Stimulated activated CD4-positive, alpha-beta T cell treated with anti-CD3 and anti-CD28 coated beads, Interleukin-15, amount 100 ng/mL, for 1 hour (primary cell): Measurements from ENCODE around the gene ZBTB49.

ENCODE experiments used
- DNase-seq, 2 donors: peaks; one replicate each; pipeline ENCODE4 v3.0.0-alpha.2; 2020; ENCODE audit warnings: low read depth in 1 of 2, low spot score in 1 of 2

ZBTB49 gene

DNA sequence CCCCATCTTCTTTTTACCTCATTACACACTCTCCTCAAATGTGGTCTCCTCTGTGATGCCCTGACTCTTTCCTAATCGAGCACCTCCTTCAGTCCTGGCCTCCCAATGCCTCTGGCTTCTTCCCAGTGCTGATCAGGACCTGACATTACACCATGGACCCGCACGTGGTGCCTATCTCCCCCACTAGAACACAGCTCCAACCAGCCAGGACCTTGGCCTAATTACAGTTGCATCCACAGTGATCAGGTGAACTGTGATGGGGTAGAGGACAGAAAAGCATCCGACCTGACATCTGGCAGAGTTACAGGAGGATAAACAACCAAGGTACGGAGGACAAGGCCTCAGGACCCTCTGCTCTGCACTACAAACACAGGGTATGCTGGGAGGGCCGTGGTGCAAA, 12.5 kb upstream of the ZBTB49 start:
- no peak for DNase-seq

DNA sequence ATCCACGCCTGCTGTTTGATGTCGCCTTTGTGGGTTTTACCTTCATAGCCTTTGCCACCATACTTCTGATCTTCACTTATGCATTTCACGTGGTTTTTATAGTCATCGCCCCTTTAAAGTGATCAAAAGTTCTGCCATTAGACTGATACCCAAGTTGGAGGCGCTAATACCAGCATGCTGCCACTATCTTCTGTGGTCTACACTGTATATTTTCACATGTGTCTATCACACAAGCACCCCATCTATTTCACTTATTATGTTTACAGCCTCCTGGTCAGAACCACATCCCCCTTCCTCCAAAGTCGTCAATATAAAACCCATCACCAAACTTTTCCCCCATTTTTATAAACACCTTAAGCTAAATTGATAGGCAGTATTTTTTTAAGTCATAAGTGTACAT, 8.3 kb upstream of the ZBTB49 start:
- DNase-seq, result no peak

DNA sequence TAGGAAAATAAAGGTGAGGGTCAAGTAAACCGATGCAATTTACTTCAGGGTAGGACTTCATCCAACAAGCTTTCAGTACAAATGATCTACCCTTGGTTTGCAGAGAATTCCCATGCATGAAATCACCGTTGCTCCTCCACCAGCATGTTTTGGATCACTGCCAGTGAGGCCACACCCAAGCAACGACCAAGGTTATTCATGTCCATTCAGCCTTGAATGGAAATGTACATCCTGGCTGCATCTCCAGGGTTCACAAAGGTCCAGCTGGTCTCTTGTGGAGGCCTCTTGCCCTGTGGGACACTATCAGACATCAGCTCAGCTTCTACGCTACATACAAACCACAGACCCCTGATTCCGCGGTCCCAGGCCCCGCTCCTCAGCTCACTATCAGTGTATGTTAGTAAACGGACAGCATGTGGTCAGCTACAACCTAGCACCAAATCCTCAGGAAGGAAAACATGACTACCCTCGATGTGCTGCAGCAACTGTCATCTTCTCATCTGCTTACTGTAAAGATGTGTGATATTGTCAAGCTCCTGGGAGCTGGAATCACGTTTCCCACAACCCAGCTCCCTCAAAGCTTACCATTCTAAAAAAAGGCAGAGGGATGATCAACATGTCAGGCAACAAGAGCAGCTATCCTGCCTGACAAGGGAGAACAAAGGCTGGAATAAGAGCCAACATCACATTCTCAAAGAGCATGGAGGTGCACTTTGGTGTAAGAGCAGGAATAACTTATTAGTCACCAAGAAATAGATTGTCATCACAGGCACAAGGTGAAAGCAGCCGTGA, 5.0 kb upstream of the ZBTB49 start:
- no peak for DNase-seq

DNA sequence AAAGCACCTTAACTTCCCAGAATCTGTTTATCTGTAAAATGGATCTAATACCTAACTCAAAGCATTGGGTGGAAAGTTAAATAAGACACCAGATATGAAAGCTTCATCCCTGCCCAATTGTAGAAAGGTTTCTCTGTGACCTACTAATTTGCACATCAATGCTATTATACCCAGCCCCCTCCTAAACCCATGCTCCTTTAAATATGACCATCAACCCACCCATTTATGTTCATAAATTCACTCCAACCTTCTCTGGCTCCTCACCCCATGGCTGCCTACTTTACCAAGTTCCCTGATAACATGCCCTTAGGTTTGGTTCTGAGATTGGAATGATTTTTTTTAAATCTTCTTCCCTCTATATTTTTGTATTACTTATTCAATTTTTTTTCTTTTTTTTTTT, 2.0 kb upstream of the ZBTB49 start:
- no peak for DNase-seq

DNA sequence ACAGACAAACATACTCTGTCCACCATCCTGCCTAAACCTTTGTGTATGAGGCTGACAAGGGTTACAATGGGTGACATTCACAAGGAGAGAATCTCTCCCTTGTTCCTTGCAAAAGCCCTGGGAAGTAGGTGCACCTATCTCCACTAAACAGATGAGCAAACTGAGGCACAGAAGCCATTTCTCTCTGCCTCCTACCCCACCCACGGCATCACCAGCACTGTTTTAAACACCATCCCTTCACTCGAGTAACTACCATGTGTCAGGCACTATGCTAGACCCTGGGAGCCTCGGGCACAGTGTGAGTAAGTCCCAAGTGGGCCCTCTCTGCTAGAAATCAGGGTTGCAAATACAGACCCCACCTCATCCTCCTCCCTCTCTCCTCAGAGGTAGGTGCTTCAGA, 996 bp upstream of the ZBTB49 start:
- no peak for DNase-seq

DNA sequence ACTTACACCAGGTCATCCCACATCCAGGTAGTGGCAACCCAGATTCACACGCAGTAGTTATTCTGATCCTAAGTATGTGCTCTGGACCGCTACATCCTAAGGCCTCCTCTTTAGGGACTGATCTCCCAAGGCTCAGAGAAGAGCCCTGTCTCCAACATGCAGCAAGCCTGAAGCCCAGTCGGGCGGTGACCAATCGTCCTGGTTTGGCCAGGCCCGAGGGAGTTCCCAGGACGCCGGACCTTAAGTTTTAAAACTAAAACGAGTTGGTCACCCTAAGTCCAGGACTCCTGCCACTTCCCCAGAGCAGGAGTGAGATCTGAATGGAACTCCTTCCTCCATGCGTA, 482 bp upstream of the ZBTB49 start:
- no peak for DNase-seq

DNA sequence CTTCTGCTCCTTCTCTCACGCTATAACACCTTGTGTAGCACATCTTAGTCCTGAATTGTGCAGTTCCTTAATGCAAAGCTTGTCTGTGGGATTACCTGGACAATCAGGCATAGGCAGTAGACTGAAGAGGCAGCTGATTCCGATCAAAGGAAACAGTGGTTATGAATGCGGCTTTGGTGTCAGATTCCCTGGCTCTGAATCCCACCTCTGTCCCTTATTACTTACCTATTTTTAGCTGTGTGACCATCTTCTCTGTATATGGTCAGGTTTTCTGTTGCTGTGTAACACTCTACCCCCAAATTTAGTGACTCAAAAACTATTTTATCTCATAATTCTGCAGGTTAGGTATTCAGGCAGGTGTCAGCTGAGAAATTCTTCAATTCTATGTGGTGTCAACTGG, 3.2 kb downstream of the ZBTB49 start:
- DNase-seq, result no peak

DNA sequence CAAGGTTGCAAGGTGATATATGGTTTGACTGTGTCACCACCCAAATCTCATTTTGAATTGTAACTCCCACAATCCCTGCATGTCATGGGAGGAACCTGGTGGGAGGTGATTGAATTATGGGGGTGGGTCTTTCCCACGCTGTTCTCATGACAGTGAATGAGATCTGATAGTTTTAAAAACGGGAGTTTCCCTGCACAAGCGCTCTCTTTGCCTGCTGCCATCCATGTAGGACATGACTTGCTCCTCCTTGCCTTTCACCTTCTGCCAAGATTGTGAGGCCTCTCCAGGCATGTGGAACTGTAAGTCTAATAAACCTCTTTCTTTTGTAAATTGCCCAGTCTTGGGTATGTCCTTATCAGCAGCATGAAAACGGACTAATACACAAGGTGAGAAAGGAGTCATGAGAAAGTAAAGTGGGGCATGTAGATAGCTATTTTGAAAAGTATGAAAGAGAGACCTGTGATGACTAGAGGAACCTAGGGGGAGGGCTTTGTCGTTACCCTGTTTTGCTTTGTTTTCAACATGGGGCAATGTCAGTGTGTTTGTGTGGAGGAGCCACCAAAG, 6.3 kb downstream of the ZBTB49 start:
- DNase-seq, result no peak

DNA sequence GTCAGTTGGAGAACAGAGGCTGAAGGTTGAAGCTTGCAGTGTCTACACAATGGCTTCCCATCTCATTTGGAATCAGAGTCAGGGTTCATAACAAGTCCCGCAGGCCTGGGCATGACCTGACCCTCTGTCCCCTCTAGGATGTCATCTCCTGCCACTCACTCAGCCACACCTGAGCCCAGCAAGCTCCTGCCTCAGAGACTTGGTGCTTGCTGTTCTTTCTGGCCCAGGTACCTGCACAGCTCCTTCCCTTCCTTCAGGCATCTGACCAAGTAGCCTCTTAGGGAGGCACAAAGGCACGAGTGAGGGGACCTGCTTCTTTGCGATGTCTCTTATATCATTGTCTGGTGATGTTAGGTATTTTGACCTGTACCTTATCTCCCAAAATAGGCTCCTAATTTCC, 9.0 kb downstream of the ZBTB49 start:
- no peak for DNase-seq

DNA sequence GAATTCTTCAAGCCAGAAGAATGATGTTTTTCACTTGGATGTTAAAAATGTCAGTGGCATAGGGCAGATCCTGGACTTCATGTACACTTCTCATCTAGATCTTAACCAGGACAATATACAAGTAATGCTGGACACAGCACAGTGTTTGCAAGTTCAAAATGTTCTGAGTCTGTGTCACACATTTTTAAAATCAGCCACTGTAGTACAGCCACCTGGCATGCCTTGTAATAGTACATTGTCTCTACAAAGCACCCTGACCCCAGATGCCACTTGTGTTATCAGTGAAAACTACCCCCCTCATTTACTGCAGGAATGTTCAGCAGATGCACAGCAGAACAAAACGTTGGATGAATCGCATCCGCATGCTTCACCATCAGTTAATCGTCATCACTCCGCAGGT, 11.9 kb downstream of the ZBTB49 start:
- no peak for DNase-seq

DNA sequence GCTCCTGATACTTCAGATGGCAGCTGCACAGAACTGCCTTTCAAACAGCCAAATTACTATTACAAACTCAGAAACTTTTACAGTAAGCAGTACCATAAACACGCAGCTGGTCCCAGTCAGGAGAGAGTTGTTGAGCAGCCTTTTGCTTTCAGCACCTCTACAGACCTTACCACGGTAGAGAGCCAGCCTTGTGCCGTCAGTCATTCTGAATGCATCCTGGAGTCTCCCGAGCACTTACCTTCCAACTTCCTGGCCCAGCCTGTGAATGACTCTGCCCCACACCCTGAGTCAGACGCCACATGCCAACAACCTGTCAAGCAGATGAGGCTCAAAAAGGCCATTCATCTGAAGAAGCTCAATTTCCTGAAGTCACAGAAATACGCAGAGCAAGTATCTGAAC, 12.4 kb downstream of the ZBTB49 start:
- no peak for DNase-seq

DNA sequence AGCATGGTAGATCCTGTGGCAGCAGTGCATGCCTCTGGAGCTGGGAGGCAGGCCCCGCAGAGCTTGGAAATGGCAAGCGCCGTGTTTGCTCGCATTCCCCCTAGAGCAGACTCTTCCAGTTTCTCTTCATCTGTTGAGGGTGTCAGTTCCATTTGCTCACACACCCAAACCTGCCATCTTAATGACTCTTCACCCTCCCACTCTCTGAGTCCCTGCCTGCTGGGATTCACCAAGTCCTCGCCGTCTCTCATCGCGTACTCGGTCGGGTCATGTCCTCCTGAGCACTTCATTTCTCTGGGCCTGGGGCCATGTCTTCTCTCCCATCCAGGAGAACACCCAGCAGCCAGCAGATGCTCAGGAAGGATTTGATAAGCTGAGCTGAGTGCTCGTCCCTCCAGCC, 16.9 kb downstream of the ZBTB49 start:
- no peak for DNase-seq

DNA sequence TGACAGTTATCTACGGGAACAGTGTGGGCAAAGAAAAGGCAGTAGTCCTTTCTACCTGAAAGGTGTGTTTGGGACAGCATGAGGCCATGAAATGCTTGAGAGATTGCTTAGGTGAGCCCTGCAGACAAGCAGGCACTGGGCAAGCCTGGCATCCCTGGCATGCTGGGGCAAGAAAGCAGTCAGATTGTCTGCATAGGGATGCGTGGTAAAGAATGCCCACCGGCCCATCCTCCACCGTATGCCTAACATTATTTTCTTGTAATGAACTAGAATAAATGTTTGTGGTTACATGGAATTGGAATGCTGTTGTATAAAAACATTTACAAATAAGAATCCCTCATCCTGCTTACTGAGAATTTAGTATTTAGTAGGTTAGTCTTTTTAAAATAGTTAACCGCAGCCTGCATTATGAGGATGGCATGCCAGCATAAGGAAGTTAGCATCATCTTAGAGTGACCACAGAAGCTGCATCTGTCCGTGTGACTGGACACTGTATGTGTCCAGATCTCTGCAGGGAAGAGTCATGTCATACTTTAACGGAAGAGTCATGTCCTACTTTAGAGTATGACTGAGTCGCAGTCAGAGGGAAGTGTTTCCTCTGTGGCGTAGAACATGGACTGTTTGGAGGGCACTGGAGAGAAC, 18.9 kb downstream of the ZBTB49 start:
- no peak for DNase-seq

DNA sequence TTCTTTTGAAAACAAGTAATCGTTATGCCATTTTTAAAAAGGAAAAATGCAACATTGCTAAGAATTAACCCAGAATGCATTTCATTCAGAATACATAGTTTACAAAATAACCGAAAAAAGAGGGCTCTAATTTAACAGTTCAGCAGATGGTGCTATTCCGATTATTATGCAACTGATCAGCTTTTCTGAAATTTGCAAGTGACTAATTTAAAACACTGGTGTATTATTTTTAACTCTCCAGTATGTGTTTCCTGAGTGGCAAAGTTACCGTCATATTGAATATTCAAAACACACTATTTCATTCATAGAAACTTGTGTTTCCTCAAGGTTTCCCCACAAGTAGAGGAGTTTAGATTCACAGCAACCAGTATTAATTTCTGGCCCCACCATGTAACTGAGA, 21.1 kb downstream of the ZBTB49 start:
- no peak for DNase-seq

DNA sequence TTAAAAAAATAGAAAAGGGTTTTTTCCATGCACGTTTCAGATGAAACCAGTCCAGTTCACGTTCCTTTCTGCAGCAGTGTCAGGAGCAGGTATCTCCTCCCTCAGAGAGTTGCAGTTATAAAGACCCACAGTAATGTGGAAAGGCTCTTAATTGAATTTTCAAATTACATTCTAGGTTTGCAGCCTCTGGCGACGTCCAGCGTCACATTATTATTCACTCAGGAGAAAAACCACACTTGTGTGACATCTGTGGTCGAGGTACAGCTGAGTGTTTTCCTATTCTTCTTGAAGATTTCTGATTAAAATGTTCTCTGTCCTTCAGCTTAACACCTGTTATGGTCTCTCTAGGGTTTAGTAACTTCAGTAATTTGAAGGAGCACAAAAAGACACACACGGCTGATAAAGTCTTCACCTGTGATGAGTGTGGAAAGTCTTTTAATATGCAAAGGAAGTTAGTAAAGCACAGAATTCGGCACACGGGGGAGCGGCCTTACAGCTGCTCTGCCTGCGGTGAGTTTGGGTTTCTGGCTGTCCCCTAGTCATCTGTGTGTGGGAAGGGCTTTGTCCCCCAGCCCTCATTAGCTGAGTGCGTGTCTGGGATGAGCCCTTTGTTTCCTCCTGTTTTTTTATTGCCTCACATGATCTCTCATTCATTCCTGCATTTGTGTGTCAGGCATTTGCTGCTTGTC, 25.6 kb downstream of the ZBTB49 start:
- DNase-seq, result no peak

DNA sequence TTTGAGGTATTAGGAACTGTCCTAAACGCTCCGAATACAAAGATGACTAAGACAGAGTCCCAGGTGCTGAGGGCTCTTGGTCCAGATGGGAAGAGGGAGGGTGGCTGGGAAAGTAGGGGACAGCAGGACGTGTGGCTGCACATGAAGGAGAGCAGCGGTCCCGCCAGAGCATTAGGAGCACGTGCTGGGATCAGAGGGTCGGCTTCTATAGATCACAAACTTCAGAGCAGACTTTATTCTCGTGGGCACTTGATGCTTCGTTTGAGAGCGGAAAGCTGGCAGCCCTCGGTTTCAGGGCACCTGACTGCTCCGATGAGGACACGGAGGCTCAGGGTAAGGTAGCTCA, 26.1 kb downstream of the ZBTB49 start:
- DNase-seq, result no peak

DNA sequence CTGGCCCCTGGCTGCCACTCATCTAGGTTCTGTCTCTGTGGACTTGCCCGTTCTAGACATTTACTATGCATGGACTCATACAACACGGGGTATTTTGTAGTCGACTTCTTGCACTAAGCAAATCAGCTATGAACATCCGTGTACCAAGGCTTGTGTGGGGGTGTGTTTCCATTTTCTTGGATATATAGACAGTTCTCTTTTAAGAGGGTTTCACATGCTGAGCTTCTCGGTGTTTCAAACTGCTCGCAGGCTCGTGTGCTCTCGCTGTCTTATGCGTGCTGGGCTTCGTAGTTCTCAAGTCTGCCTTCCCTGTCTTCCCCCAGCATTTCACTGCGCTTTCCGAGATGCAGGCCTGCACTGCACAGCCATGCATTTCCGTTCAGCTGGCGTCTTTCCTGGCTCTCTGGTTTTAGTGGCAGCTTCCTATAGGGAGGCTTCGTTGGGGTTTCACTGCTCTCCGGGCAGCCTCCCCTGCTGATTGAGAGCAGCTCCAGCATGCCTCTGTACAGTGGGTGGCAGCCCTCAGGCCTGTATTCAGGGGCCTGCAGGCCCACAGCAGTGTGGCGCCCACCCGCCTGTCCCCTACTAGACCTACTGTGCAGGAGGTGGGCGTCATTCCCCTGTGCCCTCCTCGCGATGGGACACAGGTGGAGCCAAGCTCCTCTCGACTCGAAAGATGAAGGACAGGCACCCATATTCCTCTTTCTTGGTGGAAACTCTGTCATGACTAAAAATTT, 27.6 kb downstream of the ZBTB49 start:
- no peak for DNase-seq

DNA sequence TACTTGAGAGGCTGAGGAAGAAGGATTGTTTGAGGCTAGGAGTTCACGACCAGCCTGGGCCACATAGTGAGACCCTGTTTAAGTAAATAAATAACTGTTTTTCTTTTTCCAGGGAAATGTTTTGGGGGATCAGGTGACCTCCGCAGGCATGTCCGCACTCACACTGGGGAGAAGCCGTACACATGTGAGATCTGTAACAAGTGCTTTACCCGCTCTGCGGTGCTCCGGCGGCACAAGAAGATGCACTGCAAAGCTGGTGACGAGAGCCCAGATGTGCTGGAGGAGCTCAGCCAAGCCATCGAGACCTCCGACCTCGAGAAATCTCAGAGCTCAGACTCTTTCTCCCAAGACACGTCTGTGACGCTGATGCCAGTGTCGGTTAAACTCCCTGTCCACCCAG, 30.5 kb downstream of the ZBTB49 start:
- DNase-seq, result no peak

DNA sequence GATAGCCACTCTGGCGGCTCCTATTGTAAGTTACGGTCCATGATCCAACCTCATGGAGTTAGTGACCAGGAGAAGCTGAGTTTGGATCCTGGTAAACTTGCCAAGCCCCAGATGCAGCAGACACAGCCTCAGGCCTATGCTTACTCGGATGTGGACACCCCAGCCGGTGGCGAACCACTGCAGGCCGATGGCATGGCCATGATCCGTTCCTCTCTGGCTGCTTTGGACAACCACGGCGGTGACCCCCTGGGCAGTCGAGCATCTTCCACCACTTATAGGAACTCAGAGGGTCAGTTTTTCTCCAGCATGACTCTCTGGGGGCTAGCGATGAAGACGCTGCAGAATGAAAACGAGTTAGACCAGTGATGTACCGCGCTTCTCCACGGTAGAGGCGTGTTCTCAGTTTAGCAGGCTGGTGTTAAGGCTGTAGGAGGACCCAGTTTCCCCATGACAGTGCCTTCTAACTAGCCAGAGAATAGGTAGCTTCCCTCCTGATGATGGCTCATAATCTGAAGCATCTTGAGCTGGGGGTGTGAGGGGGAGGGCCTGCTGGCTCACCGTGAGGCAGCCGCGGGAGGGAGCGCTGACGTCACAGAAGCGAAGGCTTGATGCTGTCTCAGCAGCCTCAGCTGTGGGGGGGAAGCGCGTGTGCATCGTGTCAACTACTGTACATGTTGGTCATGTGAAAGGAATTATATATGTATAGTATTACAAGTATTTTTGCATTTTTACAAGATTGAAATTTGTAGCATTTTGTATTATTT, 31.1 kb downstream of the ZBTB49 start:
- no peak for DNase-seq

DNA sequence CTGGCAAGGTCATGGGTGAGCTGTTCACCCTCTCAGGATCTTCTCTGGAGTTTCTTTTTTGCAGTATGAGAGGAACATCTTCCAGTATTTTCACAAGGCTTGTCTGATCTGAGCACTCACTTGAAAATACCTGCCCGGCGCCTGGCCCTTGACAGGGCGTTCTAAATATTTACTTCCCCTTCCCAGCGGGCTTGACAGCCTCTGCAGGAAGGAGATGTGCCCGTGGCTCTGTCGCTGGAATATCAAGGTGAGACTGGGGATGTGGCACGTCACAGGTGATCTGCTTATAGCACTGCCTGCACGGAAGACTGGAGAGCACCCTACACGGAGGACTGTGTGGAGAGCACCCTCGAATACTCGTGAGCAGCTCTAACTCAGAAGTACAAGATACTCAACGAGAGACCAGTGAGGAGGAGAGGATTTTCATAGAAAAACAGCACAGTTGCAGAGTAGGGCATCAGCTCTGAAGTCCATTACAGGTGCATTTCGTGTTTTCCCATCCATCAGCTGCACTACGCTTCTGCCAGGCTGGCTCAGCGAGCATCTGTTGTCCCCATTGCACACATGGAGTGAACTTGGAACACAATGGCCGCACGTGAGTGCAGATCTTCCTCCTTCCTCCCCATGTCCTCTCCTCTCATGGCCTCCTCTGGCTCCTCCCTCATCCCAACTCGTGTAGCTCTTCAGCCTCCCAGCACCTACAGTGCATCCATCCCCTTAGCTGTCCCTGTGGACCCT, 32.1 kb downstream of the ZBTB49 start:
- no peak for DNase-seq
